C4-2B (cell line): ENCODE results near the gene TNNT1.

Experiments
- ZFX ChIP-seq: fragments of 450-650 bp; IDR thresholded peaks from 2 replicates; pipeline ENCODE4 v1.6.1; 2017
- TF ChIP-seq, protein P1 (sequence below): fragments of 450-650 bp; conservative IDR thresholded peaks from 2 replicates; pipeline ENCODE4 v1.5.1; 2017; ENCODE audit warnings: mild to moderate bottlenecking

DNA sequence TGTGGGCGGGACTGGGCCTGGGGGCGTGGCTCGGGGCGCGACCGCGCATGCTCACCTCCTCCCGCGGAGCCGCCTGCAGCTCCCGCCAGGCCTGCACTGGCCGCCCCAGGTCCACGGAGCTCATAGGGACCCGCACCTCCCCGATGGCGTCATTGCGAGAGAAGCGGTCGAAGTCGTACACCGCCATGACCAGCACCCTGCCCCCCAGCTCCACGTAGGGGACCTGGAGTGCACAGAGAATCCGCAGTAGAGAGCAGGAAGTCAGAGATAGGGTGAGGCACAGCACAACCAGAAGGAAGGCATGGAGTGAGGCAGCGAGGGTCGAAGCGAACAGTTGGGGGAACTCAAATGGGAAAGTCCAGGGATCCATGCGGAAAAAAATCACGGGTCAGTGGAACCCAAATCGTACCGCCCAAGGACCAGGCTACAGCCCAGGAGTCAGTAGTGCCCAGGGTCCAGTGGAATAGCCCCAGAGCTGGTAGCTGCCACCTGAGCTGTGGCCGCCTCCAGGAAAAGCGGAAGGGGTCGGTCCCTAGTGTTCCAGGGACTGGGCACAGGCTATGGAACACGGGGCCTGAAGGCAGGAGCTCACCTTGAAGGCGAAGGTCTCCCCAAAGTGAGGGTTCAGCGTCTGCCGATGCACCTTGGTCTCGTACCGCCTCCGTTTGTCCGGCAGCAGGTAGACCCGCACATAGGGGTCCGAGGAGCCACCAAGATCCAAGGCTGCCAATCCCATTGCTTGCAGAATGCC lies 26.3 kb upstream of the TNNT1 start:
- TF ChIP-seq, protein P1, sequence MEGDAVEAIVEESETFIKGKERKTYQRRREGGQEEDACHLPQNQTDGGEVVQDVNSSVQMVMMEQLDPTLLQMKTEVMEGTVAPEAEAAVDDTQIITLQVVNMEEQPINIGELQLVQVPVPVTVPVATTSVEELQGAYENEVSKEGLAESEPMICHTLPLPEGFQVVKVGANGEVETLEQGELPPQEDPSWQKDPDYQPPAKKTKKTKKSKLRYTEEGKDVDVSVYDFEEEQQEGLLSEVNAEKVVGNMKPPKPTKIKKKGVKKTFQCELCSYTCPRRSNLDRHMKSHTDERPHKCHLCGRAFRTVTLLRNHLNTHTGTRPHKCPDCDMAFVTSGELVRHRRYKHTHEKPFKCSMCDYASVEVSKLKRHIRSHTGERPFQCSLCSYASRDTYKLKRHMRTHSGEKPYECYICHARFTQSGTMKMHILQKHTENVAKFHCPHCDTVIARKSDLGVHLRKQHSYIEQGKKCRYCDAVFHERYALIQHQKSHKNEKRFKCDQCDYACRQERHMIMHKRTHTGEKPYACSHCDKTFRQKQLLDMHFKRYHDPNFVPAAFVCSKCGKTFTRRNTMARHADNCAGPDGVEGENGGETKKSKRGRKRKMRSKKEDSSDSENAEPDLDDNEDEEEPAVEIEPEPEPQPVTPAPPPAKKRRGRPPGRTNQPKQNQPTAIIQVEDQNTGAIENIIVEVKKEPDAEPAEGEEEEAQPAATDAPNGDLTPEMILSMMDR = no peak
- TF ChIP-seq ZFX = no peak
